DMS114 treated with DMSO at 0.1 percent for 48 hours (cell line): ENCODE measurements around the gene THBS1.

Experiments used
- DNase-seq: peaks from one replicate; lab custom pipeline; 2025; ENCODE audit not compliant: unreplicated experiment; lab: John Stamatoyannopoulos, UW

The THBS1 gene

GRCh38 chr15:39627451-39628143, 46.7 kb downstream of the THBS1 start:
- no peak for DNase-seq

DNA sequence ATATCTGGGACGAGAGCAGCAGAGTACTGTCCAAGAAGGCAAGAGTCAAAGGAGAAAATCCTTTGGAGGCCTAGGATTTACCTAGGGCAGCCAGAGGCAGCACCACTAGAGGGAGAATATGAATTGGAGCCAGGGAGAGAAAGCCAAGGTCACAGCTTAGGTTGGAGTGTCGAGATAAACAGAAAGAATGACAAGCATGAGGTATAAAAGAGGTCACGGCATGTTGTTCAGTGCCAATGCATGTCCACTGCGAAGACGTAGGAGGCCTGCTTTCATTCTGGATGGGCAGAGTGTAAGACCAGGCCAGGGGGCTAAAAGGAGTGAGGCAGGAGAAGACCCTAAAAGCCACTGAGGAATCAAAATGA, 47.2 kb downstream of the THBS1 start:
- DNase-seq = no peak

DNA sequence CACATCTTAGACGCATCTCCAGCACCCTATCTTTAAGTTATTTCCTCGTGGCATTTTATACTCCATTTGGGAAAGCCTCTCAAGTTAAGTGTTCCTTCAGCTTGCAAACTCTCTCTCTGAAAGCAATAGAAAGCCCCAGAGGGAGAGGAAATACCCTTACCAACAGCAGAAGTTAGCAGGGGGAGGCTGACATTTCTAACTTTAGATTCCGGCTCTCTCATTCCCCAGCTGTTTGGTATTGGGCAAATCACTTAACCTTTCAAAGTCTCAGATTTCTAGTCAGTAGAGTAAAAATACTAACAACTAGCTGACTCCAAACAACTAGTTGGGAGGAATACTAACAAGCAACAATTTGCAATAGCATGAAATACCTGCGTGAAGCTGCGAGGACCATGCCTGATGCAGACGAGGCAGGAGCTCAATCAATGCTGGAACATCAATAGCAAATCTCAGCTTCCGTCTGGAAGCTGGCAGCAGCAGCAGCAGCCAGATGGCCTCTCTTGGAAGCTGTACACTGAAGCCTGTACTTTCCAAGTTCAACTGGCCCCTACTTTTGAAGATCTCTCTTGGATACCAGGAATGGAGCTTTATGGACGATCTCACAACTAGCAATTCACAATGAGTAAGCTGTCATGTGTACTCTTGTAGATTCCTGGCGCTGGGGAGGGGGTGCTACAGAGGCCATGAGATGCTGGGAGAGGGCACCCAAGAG, 47.8 kb downstream of the THBS1 start:
- DNase-seq = no peak

- no peak for DNase-seq
Observed at GRCh38 chr15:39629371-39629770, 48.5 kb downstream of the THBS1 start.

DNA sequence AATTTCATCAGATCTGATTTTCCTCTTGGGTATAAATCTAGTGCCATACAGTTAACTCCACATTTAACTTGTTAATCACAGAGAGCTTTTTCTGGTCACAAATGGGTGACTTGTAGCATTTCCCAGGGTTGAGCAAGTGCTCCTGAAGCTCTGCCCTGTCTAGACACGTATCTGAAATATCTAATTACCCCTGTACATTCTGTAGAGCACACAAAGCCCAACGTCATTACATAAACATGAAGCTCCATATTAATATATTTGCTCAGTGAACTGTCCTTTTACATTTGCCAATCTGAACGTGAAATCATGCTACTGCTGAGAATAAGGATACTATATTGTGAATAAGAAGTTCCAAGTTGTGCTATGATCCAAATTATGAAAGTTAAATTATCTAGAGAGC, 49.0 kb downstream of the THBS1 start:
- DNase-seq = no peak

GRCh38 chr15:39631357-39631756, 50.5 kb downstream of the THBS1 start:
- DNase-seq = no peak

- no peak for DNase-seq
Observed at GRCh38 chr15:39638041-39638440, 57.2 kb downstream of the THBS1 start.

GRCh38 chr15:39639037-39639436, 58.2 kb downstream of the THBS1 start:
- no peak for DNase-seq

- DNase-seq = no peak
Observed at GRCh38 chr15:39640665-39641064, 59.8 kb downstream of the THBS1 start.

- DNase-seq = no peak
Observed at GRCh38 chr15:39641191-39641889, 60.5 kb downstream of the THBS1 start.

DNA sequence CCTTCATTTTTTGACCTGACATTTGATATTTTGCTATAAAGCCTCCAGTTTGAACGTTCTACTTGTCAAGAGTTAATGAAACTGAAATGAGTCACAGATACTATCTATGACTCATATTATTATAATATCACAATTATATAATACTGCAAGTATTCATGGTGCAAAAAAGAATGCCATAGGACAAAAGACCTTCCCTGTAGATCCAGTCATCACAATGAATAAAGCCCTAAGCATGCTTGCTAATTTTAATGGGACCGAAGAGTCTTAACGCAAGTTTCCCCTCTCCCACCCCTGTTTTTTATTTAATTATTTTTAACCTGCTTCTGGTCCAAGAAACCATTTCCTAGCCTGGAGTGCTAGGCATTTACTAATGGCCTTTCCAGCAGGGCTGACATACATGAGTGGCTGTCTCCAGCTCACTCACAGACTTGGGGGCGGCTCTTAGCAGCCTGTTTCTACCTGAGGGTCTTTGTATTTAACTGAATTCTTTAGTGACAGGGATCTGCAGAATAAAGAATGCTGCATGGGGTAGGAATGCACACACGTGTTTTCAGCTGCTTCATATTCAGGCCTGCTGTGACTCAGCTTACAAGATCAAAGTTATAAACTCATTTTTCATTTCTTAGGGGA, 61.2 kb downstream of the THBS1 start:
- DNase-seq = no peak

DNA sequence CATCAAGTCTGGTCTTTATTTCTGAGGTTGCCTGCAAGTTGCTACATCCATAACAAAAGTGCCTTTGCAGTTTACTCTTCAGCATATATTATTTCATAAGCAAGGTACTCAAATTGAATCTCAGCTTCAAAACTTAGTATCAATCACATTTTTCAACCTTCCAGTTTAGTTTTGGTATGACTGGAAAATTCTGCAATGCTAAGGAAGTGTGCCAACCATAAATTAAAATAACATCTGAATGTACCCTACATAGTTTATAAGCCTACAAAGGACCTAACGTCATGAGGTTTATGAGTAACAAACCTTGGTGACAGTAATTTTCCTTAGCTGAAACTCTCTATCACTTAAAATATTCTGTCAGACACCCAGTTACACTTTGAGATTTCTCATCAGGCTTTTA, 62.8 kb downstream of the THBS1 start:
- DNase-seq = no peak

DNA sequence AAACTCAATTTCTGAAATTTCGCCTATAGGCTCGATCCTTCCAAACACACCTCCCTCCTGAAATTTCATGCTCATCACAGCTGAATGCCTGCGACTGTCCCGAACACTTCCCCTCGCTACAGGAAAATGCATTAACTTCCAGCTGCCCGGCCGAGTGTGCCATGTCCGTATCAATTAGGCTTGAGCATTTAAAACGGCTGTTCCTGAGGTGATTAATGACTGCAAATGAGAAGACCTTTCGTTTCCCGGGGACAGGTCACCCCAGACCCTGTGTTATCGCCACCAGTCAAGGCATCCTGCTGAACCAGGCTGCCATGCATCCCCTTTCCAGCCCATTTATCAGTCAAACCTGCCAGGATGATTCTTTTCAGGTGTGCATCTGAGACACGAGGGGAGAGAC, 63.3 kb downstream of the THBS1 start:
- no peak for DNase-seq

DNA sequence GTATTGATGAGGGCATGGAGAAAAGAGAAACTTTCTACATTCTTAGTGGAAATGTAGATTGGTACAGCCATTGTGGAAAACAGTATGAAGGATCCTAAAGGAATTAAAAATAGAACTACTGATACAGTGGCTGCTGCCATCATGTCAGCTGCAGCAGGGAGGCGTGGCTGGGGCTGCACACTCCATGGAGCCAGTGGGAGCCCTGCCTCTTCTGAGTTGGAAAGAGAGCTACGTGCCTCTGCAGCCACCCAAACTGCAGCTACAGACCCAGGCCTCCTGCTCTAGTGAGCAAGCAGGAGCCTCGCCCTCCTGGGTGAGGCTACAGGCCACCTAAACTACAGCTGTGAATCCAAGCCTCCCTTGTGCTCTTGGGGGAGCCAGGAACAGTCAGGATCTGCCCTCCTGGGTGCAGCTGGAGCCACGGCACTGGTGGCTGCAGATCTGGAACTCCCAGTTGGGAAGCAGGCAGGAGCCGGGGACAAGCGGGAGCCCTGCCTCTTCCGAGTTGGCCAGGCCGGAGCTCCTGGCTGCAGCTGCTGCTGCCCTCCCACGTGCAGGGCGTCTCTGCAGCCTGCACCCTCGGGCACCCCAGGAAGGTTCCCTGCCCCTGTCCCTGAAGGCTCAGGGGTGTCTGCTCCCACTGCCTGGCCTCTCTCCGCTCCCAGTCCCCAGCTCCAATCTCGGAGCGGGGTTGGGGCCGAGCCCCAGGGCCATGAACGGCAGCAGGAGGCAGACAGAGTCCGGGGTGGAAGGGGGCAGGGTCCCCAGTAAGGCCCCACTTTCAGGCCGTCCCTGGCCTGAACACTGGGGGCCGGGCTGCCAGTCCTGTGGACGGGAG, 64.5 kb downstream of the THBS1 start:
- no peak for DNase-seq

GRCh38 chr15:39645976-39646257, 65.0 kb downstream of the THBS1 start:
- no peak for DNase-seq

DNA sequence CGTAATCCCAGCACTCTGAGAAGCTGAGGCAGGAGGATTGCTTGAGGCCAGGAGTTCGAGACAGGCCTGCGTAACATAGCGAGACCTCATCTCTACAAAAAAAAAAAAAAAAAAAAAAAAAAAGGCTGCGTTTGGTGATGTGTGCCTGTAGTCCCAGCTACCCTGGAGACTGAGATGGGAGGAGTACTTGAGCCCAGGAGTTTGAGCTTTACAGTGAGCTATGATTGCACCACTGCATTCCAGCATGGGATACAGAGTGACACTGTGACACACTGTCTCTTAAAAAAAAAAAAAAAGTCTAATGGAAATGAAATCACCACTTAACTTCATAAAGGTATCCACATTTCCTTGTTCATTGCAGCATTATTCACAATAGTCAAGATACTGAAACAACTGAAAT, 65.5 kb downstream of the THBS1 start:
- no peak for DNase-seq
